IMR-90 (cell line): ENCODE measurements around the gene MS4A15. TPM values are rescaled to one million over a fixed set of nuclear protein-coding genes. Genes with fewer than 3 reads are reported as not detected.

Experiments
- ATAC-seq: fragments of 200-7000 bp; cut with Tn5 transposase; 2 replicates; pipeline ENCODE4 v1.9.1; 2020; ENCODE audit warnings: low read depth, mild to moderate bottlenecking, moderate library complexity
- BruUV-seq: library from RNA; stranded (reverse); fragments of 400-500 nt; replicated peaks from 2 replicates; lab custom pipeline; 2021; lab: Mats Ljungman, UMichigan
- CTCF ChIA-PET: fragments of 300-600 bp; formaldehyde crosslinking; extraction: SDS; loops from one replicate; lab custom pipeline; 2021; ENCODE audit warnings: antibody characterized with exemption; lab: Yijun Ruan, JAX
- POLR2A ChIA-PET: fragments of 300-600 bp; sonication (Branson Sonifier 250); formaldehyde crosslinking; loops from one replicate; lab custom pipeline; 2022; ENCODE audit warnings: antibody characterized with exemption; ENCODE audit not compliant: unreplicated experiment; lab: Charles Lee
- DNase-seq: peaks from one replicate; pipeline ENCODE4 v3.0.0; 2013
- H2AFZ ChIP-seq: replicated peaks from 2 replicates; pipeline ENCODE3; 2013; ENCODE audit warnings: low read length, mild to moderate bottlenecking; ENCODE audit not compliant: poor library complexity
- H2AK5ac ChIP-seq: 2 replicates; pipeline ENCODE4 v1.6.1; 2013; ENCODE audit warnings: low read depth, low read length, inconsistent platforms
- H2AK9ac ChIP-seq: replicated peaks from 2 replicates; pipeline ENCODE3; 2013; ENCODE audit warnings: mild to moderate bottlenecking, low read depth, low read length, moderate library complexity; ENCODE audit not compliant: poor library complexity
- H2BK120ac ChIP-seq: 2 replicates; pipeline ENCODE4 v1.6.1; 2013; ENCODE audit warnings: low read depth, low read length, inconsistent platforms
- H2BK15ac ChIP-seq: 3 replicates; pipeline ENCODE4 v1.6.1; 2013; ENCODE audit warnings: low read depth, low read length, inconsistent platforms
- H2BK20ac ChIP-seq: 2 replicates; pipeline ENCODE4 v1.6.1; 2013; ENCODE audit warnings: low read depth, mild to moderate bottlenecking, inconsistent platforms, low read length, moderate library complexity
- H2BK5ac ChIP-seq: 2 replicates; pipeline ENCODE4 v1.6.1; 2013; ENCODE audit warnings: mild to moderate bottlenecking, low read depth, low read length, inconsistent platforms; ENCODE audit not compliant: poor library complexity, severe bottlenecking
- H3K14ac ChIP-seq: replicated peaks from 2 replicates; pipeline ENCODE4 v1.6.1; 2013; ENCODE audit warnings: low read depth, low read length, inconsistent platforms
- H3K18ac ChIP-seq: 2 replicates; pipeline ENCODE4 v1.6.1; 2013; ENCODE audit warnings: low read depth, low read length, control low read depth
- H3K23ac ChIP-seq: 2 replicates; pipeline ENCODE4 v1.6.1; 2013; ENCODE audit warnings: low read depth, low read length, inconsistent platforms
- H3K27ac ChIP-seq: 2 replicates; pipeline ENCODE4 v1.5.1; 2013; ENCODE audit warnings: mild to moderate bottlenecking, control low read depth, low read length; ENCODE audit not compliant: insufficient read depth
- H3K27me3 ChIP-seq: 2 replicates; pipeline ENCODE4 v1.6.1; 2013; ENCODE audit warnings: low read length; ENCODE audit not compliant: control insufficient read depth, insufficient read depth
- H3K36me3 ChIP-seq: 2 replicates; pipeline ENCODE4 v1.6.1; 2013; ENCODE audit warnings: low read length, mixed read lengths; ENCODE audit not compliant: control insufficient read depth, insufficient read depth
- H3K4ac ChIP-seq: 2 replicates; pipeline ENCODE4 v1.6.1; 2013; ENCODE audit warnings: low read depth, low read length, inconsistent platforms
- H3K4me1 ChIP-seq: 2 replicates; pipeline ENCODE4 v1.6.1; 2013; ENCODE audit warnings: low read length, mixed read lengths; ENCODE audit not compliant: control insufficient read depth, insufficient read depth
- H3K4me2 ChIP-seq: 2 replicates; pipeline ENCODE4 v1.6.1; 2013; ENCODE audit warnings: low read depth, mild to moderate bottlenecking, control low read depth, low read length, moderate library complexity
- H3K4me3 ChIP-seq: 2 replicates; pipeline ENCODE4 v1.5.1; 2013; ENCODE audit warnings: low read depth, mild to moderate bottlenecking, control low read depth, low read length, moderate library complexity; ENCODE audit not compliant: insufficient read depth
- H3K56ac ChIP-seq: 2 replicates; pipeline ENCODE4 v1.6.1; 2013; ENCODE audit warnings: low read length, inconsistent platforms; ENCODE audit not compliant: insufficient read depth; ENCODE audit errors: extremely low read depth
- H3K79me1 ChIP-seq, 2 experiments: 2 replicates each; pipeline ENCODE4 v1.6.1; 2013; ENCODE audit warnings: low read length in 2 of 2, inconsistent platforms in 1 of 2, low read depth in 1 of 2
- H3K9ac ChIP-seq: 2 replicates; pipeline ENCODE4 v1.6.1; 2013; ENCODE audit warnings: low read depth, low read length, control low read depth
- H3K9me1 ChIP-seq: 2 replicates; pipeline ENCODE4 v1.6.1; 2013; ENCODE audit warnings: low read length, inconsistent platforms; ENCODE audit not compliant: insufficient read depth
- H3K9me3 ChIP-seq: 2 replicates; pipeline ENCODE4 v1.6.1; 2013; ENCODE audit warnings: low read length; ENCODE audit not compliant: control insufficient read depth, insufficient read depth
- H4K20me1 ChIP-seq: 2 replicates; pipeline ENCODE4 v1.6.1; 2013; ENCODE audit warnings: low read length, inconsistent platforms; ENCODE audit not compliant: insufficient read depth
- H4K5ac ChIP-seq: 2 replicates; pipeline ENCODE4 v1.6.1; 2013; ENCODE audit warnings: mild to moderate bottlenecking, low read depth, low read length, control low read depth
- H4K8ac ChIP-seq, 2 experiments: 2 replicates each; pipeline ENCODE4 v1.6.1; 2013; ENCODE audit warnings: low read depth in 2 of 2, low read length in 2 of 2, control low read depth in 1 of 2, inconsistent platforms in 1 of 2
- H4K91ac ChIP-seq: 2 replicates; pipeline ENCODE4 v1.6.1; 2013; ENCODE audit warnings: low read depth, low read length, inconsistent platforms; ENCODE audit not compliant: insufficient read depth
- BHLHE40 ChIP-seq: fragments of 150-350 bp; IDR thresholded peaks from 2 replicates; pipeline ENCODE4 v1.6.1; 2016; ENCODE audit warnings: mild to moderate bottlenecking, low read depth, low read length
- CEBPB ChIP-seq: IDR thresholded peaks from 2 replicates; pipeline ENCODE4 v1.6.1; 2012; ENCODE audit warnings: low read depth, low read length, improper control_type of control experiment
- CHD1 ChIP-seq: IDR thresholded peaks from 2 replicates; pipeline ENCODE4 v1.6.1; 2012; ENCODE audit warnings: low read depth, low read length, improper control_type of control experiment
- MAFK ChIP-seq: IDR thresholded peaks from 2 replicates; pipeline ENCODE4 v1.6.1; 2012; ENCODE audit warnings: low read depth, low read length, improper control_type of control experiment
- MXI1 ChIP-seq: IDR thresholded peaks from 2 replicates; pipeline ENCODE4 v1.6.1; 2012; ENCODE audit warnings: low read depth, mild to moderate bottlenecking, low read length, moderate library complexity, borderline replicate concordance
- NFE2L2 ChIP-seq: fragments of 150-350 bp; IDR thresholded peaks from 2 replicates; pipeline ENCODE4 v1.6.1; 2016; ENCODE audit warnings: low read depth, mild to moderate bottlenecking, low read length
- POLR2A ChIP-seq: IDR thresholded peaks from 2 replicates; pipeline ENCODE4 v1.6.1; 2012; ENCODE audit warnings: mild to moderate bottlenecking, low read depth, low read length
- RAD21 ChIP-seq: IDR thresholded peaks from 2 replicates; pipeline ENCODE4 v1.6.1; 2012; ENCODE audit warnings: low read length, improper control_type of control experiment
- RCOR1 ChIP-seq: IDR thresholded peaks from 2 replicates; pipeline ENCODE4 v1.6.1; 2012; ENCODE audit warnings: mild to moderate bottlenecking, low read length, improper control_type of control experiment; ENCODE audit not compliant: insufficient replicate concordance
- RFX5 ChIP-seq: IDR thresholded peaks from 2 replicates; pipeline ENCODE4 v1.8.0; 2012; ENCODE audit warnings: low read depth, mild to moderate bottlenecking, low read length, moderate library complexity
- SMC3 ChIP-seq: fragments of 150-350 bp; IDR thresholded peaks from 2 replicates; pipeline ENCODE4 v1.6.1; 2016; ENCODE audit warnings: low read depth, mild to moderate bottlenecking, antibody characterized with exemption, low read length, moderate library complexity
- WGBS, 2 experiments: methylation state at CpG; one replicate each; pipeline versions ENCODE4 v1.1.5 to v1.1.7; 2013; ENCODE audit warnings: missing lambda C conversion rate in 2 of 2; ENCODE audit not compliant: insufficient read length in 1 of 2; ENCODE audit errors: extremely low coverage in 2 of 2; 5-methylcytosine and 5-hydroxymethylcytosine counted together
- dilution Hi-C: fragments of 300-500 bp; cut with HindIII; formaldehyde crosslinking; loops from one replicate; pipeline ENCODE4 v1.14.3; 2018; ENCODE audit warnings: low sequenced_read_pairs; ENCODE audit not compliant: unreplicated experiment
- in situ Hi-C: fragments of 300-500 bp; cut with MboI; formaldehyde crosslinking; loops from 3 replicates; pipeline ENCODE4 v1.14.3; 2019; ENCODE audit warnings: low sequenced_read_pairs, inconsistent platforms, mixed read lengths
- intact Hi-C: fragments of 100-400 bp; cut with micrococcal nuclease; formaldehyde crosslinking; loops from 2 replicates; pipeline ENCODE4 v1.10.0; 2022
- polyA plus RNA-seq, 3 experiments: library from polyadenylated mRNA; depleted of rRNA; stranded (reverse); fragments of >200 nt; gene quantifications; 2 replicates each; pipeline ENCODE4 v1.2.3, GENCODE V29; 2012; ENCODE audit warnings: low replicate concordance in 1 of 3
- total RNA-seq: library from RNA; depleted of rRNA; stranded (reverse); fragments of >200 nt; gene quantifications from 2 replicates; pipeline ENCODE4 v1.2.3, GENCODE V29; 2012
- TF ChIP-seq, protein P1 (sequence below): conservative IDR thresholded peaks from 2 replicates; pipeline ENCODE4 v1.5.1; 2012; ENCODE audit warnings: mild to moderate bottlenecking, low read depth, low read length, improper control_type of control experiment
- TF ChIP-seq, protein P2 (sequence below): fragments of 150-350 bp; IDR thresholded peaks from 2 replicates; pipeline ENCODE4 v1.6.1; 2016; ENCODE audit warnings: low read depth, mild to moderate bottlenecking, low read length, moderate library complexity, borderline replicate concordance
- TF ChIP-seq, protein P3 (sequence below): fragments of 150-350 bp; IDR thresholded peaks from 2 replicates; pipeline ENCODE4 v1.6.1; 2017; ENCODE audit warnings: mild to moderate bottlenecking, antibody characterized with exemption, low read length, low read depth

MS4A15 gene
- total and polyA plus RNA-seq, 2 of the 4 experiments (the other 2 are of a cell fraction) = not detected

DNA sequence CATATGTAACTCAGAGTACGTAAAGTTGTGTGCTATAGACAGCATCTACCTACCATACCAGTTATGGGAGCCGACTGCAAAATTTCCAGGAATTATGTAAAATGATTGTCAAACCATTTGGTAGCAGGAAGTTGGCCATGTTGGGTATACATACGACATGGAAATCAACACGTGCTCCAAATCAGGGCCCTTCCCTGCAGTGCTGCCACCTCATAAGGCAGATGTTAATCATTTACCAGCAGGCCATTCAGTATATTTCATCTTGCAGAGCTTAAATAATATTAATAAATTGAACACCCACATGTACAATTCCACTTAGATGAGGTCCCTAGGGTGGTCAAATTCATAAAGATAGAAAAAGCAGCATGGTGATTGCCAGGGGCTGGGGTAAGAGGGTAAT lies 22.4 kb upstream of the MS4A15 start:
- BruUV-seq = no TSS peak
- H3K14ac ChIP-seq = no peak overlapping the region
- H4K5ac ChIP-seq = no peak overlapping the region
- intact Hi-C loops = no loop called here
- CTCF ChIA-PET = no interaction called here
- ATAC-seq = no peak
- no peak overlapping the region for H2AFZ ChIP-seq
- TF ChIP-seq RFX5 (no peak), MAFK (no peak), CEBPB (no peak), RCOR1 (no peak), CHD1 (no peak), MXI1 (no peak), SMC3 (no peak), NFE2L2 (no peak), POLR2A (no peak), BHLHE40 (no peak), RAD21 (no peak)
- TF ChIP-seq, protein P1, sequence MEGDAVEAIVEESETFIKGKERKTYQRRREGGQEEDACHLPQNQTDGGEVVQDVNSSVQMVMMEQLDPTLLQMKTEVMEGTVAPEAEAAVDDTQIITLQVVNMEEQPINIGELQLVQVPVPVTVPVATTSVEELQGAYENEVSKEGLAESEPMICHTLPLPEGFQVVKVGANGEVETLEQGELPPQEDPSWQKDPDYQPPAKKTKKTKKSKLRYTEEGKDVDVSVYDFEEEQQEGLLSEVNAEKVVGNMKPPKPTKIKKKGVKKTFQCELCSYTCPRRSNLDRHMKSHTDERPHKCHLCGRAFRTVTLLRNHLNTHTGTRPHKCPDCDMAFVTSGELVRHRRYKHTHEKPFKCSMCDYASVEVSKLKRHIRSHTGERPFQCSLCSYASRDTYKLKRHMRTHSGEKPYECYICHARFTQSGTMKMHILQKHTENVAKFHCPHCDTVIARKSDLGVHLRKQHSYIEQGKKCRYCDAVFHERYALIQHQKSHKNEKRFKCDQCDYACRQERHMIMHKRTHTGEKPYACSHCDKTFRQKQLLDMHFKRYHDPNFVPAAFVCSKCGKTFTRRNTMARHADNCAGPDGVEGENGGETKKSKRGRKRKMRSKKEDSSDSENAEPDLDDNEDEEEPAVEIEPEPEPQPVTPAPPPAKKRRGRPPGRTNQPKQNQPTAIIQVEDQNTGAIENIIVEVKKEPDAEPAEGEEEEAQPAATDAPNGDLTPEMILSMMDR = no peak
- TF ChIP-seq, protein P2, sequence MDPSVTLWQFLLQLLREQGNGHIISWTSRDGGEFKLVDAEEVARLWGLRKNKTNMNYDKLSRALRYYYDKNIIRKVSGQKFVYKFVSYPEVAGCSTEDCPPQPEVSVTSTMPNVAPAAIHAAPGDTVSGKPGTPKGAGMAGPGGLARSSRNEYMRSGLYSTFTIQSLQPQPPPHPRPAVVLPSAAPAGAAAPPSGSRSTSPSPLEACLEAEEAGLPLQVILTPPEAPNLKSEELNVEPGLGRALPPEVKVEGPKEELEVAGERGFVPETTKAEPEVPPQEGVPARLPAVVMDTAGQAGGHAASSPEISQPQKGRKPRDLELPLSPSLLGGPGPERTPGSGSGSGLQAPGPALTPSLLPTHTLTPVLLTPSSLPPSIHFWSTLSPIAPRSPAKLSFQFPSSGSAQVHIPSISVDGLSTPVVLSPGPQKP = no peak
- TF ChIP-seq, protein P3, sequence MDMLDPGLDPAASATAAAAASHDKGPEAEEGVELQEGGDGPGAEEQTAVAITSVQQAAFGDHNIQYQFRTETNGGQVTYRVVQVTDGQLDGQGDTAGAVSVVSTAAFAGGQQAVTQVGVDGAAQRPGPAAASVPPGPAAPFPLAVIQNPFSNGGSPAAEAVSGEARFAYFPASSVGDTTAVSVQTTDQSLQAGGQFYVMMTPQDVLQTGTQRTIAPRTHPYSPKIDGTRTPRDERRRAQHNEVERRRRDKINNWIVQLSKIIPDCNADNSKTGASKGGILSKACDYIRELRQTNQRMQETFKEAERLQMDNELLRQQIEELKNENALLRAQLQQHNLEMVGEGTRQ = no peak
- H3K4me3 ChIP-seq = no peak overlapping the region
- H2BK15ac ChIP-seq = no peak overlapping the region
- H3K27ac ChIP-seq = no peak overlapping the region
- no peaks in the 10 kb centered on the region for H3K36me3 ChIP-seq
- H3K4ac ChIP-seq = no peak overlapping the region
- H4K20me1 ChIP-seq = no peaks in the 10 kb centered on the region
- H3K23ac ChIP-seq = no peak overlapping the region
- dilution Hi-C loops = no loop called here
- H3K9me3 ChIP-seq = no peaks in the 10 kb centered on the region
- no peak overlapping the region for H3K18ac ChIP-seq
- no peak overlapping the region for H2BK120ac ChIP-seq
- no peaks in the 10 kb centered on the region for H3K9me1 ChIP-seq
- H3K4me1 ChIP-seq = no peaks in the 10 kb centered on the region
- H4K8ac ChIP-seq = no peak overlapping the region
- H2BK5ac ChIP-seq = no peak overlapping the region
- H3K79me1 ChIP-seq = no peaks in the 10 kb centered on the region
- H2BK20ac ChIP-seq = no peak overlapping the region
- POLR2A ChIA-PET = no interaction called here
- H4K91ac ChIP-seq = no peak overlapping the region
- DNase-seq = no peak
- no peak overlapping the region for H3K56ac ChIP-seq
- no CpG with 5 or more reads among the region's 4 CpGs for WGBS, 2 experiments
- no peak overlapping the region for H3K9ac ChIP-seq
- in situ Hi-C loops = no loop called here
- no peaks in the 10 kb centered on the region; the same call in none of the 2 replicates for H3K27me3 ChIP-seq
- H2AK5ac ChIP-seq = no peak overlapping the region
- H3K4me2 ChIP-seq = no peak overlapping the region
- H2AK9ac ChIP-seq = no peak overlapping the region
